Skeletal muscle cell (primary cell): Measurements from ENCODE around the gene CWC25.
"Not testable (repeated sequence)": the region's sequence is repeated elsewhere in the genome, so short reads cannot be mapped to it uniquely, and the experiment has no call there.

Source experiments
- DNase-seq: peaks from one replicate; pipeline ENCODE4 v3.0.0-alpha.2; 2010; ENCODE audit warnings: low read depth
- H3K4me3 ChIP-seq: 2 replicates; pipeline ENCODE4 v1.5.1; 2011; ENCODE audit warnings: low read depth, mild to moderate bottlenecking, control low read depth, low read length, moderate library complexity

The CWC25 gene

GRCh38 chr17:38791162-38791561 lies 34.0 kb downstream of the CWC25 start:
- no peak for DNase-seq
- H3K4me3 ChIP-seq, result no peak overlapping the region

- not testable (repeated sequence) for H3K4me3 ChIP-seq, DNase-seq
These were observed 34.9 kb downstream of the CWC25 start for GRCh38 chr17:38790148-38790707.

- DNase-seq, result no peak
These were observed 35.9 kb downstream of the CWC25 start for GRCh38 chr17:38789185-38789584.

GRCh38 chr17:38787999-38788398 lies 37.1 kb downstream of the CWC25 start:
- H3K4me3 ChIP-seq, DNase-seq: not testable (repeated sequence)

More at GRCh38 chr17:38789185-38789584, 35.9 kb downstream of the CWC25 start:
- no peak overlapping the region for H3K4me3 ChIP-seq

- no peak overlapping the region for H3K4me3 ChIP-seq
- no peak for DNase-seq
These were observed 38.7 kb downstream of the CWC25 start for GRCh38 chr17:38786372-38786771.

- DNase-seq, result no peak
- H3K4me3 ChIP-seq, result no peak overlapping the region
These were observed 41.9 kb downstream of the CWC25 start for GRCh38 chr17:38783227-38783626.

GRCh38 chr17:38779965-38780752 lies 45.0 kb downstream of the CWC25 start:
- DNase-seq, result no peak

GRCh38 chr17:38777641-38778250 lies 47.4 kb downstream of the CWC25 start:
- DNase-seq, result no peak
- H3K4me3 ChIP-seq, result no peak overlapping the region

More at GRCh38 chr17:38779965-38780752, 45.0 kb downstream of the CWC25 start:
- no peak overlapping the region for H3K4me3 ChIP-seq

GRCh38 chr17:38773258-38773657 lies 51.9 kb downstream of the CWC25 start:
- H3K4me3 ChIP-seq, result no peak overlapping the region
- no peak for DNase-seq

- H3K4me3 ChIP-seq, result no peak overlapping the region
- no peak for DNase-seq
These were observed 56.7 kb downstream of the CWC25 start for GRCh38 chr17:38768417-38768816.

- DNase-seq, result no peak
- H3K4me3 ChIP-seq, result no peak overlapping the region
These were observed 58.8 kb downstream of the CWC25 start for GRCh38 chr17:38766341-38766740.

- DNase-seq, result no peak
- no peak overlapping the region for H3K4me3 ChIP-seq
These were observed 62.9 kb downstream of the CWC25 start for GRCh38 chr17:38762231-38762630.

GRCh38 chr17:38761612-38762011 lies 63.5 kb downstream of the CWC25 start:
- no peak for DNase-seq
- H3K4me3 ChIP-seq, result no peak overlapping the region

GRCh38 chr17:38753071-38753506 lies 72.0 kb downstream of the CWC25 start:
- DNase-seq, result no peak
- peak overlapping the region; percentile 97 for H3K4me3 ChIP-seq

GRCh38 chr17:38752308-38753070 lies 72.6 kb downstream of the CWC25 start, which contains the start of gene PSMB3:
Gene PSMB3, plus strand, starts transcription at chr17:38752741. Its CDS starts 86 bp downstream, at chr17:38752827.
- peak; percentile 98 for DNase-seq
- H3K4me3 ChIP-seq, result peak within 1 kb of the TSS; percentile 97

GRCh38 chr17:38751808-38752307 lies 73.3 kb downstream of the CWC25 start:
- H3K4me3 ChIP-seq, result peak overlapping the region; percentile 97
- DNase-seq, result peak; percentile 61

GRCh38 chr17:38751144-38751807 lies 73.8 kb downstream of the CWC25 start:
- H3K4me3 ChIP-seq, result peak overlapping the region; percentile 97
- no peak for DNase-seq
